ENCODE data around the gene DCUN1D3. TPM values are rescaled to one million over a fixed set of nuclear protein-coding genes. Genes with fewer than 3 reads are reported as not detected.
"Not testable (repeated sequence)": the region's sequence is repeated elsewhere in the genome, so short reads cannot be mapped to it uniquely, and the experiment has no call there.

Gene DCUN1D3
- 14.6 TPM for total RNA-seq
- long read RNA-seq, full-length matches to known transcripts: 4 of 8 reads
- long read RNA-seq, partial matches to known transcripts: 0 of 8 reads
- long read RNA-seq, other reads (novel, unspliced or antisense): 4 of 8 reads

GRCh38 chr16:20900299-20901067, at the start of gene DCUN1D3, which contains the start of gene LYRM1:
TSS of gene DCUN1D3 (minus strand) at chr16:20900358. CDS start at chr16:20862538, 37,820 bp downstream.
TSS of gene LYRM1 (plus strand) at chr16:20900771. CDS start at chr16:20915556, 14,785 bp downstream.
- ATAC-seq (ENCODE audit: poor library complexity) (peak; percentile 94), DNase-seq (peak; percentile 98)
- intact Hi-C loops (cut with DNase I): loop anchor here (5.0 kb wide), 1 partner anchor 48 kb away; no protein-coding TSS in a partner anchor

- no peak for ATAC-seq (ENCODE audit: poor library complexity)
- intact Hi-C loops (cut with DNase I): loop anchor here (10.0 kb wide), 1 partner anchor 135 kb away; no protein-coding TSS in a partner anchor
- DNase-seq: no peak
These were observed 49.5 kb upstream of the DCUN1D3 start for GRCh38 chr16:20949660-20950059.

GRCh38 chr16:20948444-20948843, 48.3 kb upstream of the DCUN1D3 start:
- intact Hi-C loops (cut with DNase I): loop anchor here (10.0 kb wide), 1 partner anchor 136 kb away; no protein-coding TSS in a partner anchor
- DNase-seq (no peak), ATAC-seq (ENCODE audit: poor library complexity) (no peak)

- intact Hi-C loops (cut with DNase I): loop anchor here (10.0 kb wide), 1 partner anchor 139 kb away; no protein-coding TSS in a partner anchor
- ATAC-seq (ENCODE audit: poor library complexity) (no peak), DNase-seq (no peak)
These were observed 46.0 kb upstream of the DCUN1D3 start for GRCh38 chr16:20946015-20946629.

- not testable (repeated sequence) for DNase-seq; ATAC-seq (ENCODE audit: poor library complexity)
- intact Hi-C loops (cut with DNase I): loop anchor here (10.0 kb wide), 1 partner anchor 139 kb away; no protein-coding TSS in a partner anchor
These were observed 45.4 kb upstream of the DCUN1D3 start for GRCh38 chr16:20945575-20945875.

GRCh38 chr16:20944861-20945574, 44.9 kb upstream of the DCUN1D3 start:
- ATAC-seq (ENCODE audit: poor library complexity) (peak; percentile 55), DNase-seq (no peak)
- intact Hi-C loops (cut with DNase I): loop anchor here (10.0 kb wide), 1 partner anchor 140 kb away; no protein-coding TSS in a partner anchor

- ATAC-seq (ENCODE audit: poor library complexity) (no peak), DNase-seq (no peak)
- intact Hi-C loops (cut with DNase I): loop anchor here (10.0 kb wide), 1 partner anchor 143 kb away; no protein-coding TSS in a partner anchor
These were observed 42.1 kb upstream of the DCUN1D3 start for GRCh38 chr16:20942256-20942655.

- DNase-seq: no peak
- no peak for ATAC-seq (ENCODE audit: poor library complexity)
- intact Hi-C loops (cut with DNase I): loop anchor here (10.0 kb wide), 1 partner anchor 143 kb away; no protein-coding TSS in a partner anchor
These were observed 41.4 kb upstream of the DCUN1D3 start for GRCh38 chr16:20941636-20941926.

GRCh38 chr16:20940871-20941635, 40.9 kb upstream of the DCUN1D3 start:
- ATAC-seq (ENCODE audit: poor library complexity) (no peak), DNase-seq (no peak)
- intact Hi-C loops (cut with DNase I): loop anchor here (10.0 kb wide), 1 partner anchor 144 kb away; no protein-coding TSS in a partner anchor

GRCh38 chr16:20939611-20940010, 39.5 kb upstream of the DCUN1D3 start:
- DNase-seq (no peak), ATAC-seq (ENCODE audit: poor library complexity) (no peak)
- intact Hi-C loops (cut with DNase I): loop anchor here (10.0 kb wide), 1 partner anchor 145 kb away; no protein-coding TSS in a partner anchor

GRCh38 chr16:20938426-20938825, 38.3 kb upstream of the DCUN1D3 start:
- intact Hi-C loops (cut with DNase I): no loop called here
- DNase-seq: no peak
- no peak for ATAC-seq (ENCODE audit: poor library complexity)

GRCh38 chr16:20937736-20938135, 37.6 kb upstream of the DCUN1D3 start:
- DNase-seq: no peak
- intact Hi-C loops (cut with DNase I): no loop called here
- ATAC-seq (ENCODE audit: poor library complexity): no peak

- intact Hi-C loops (cut with DNase I): no loop called here
- DNase-seq: no peak
- no peak for ATAC-seq (ENCODE audit: poor library complexity)
These were observed 33.4 kb upstream of the DCUN1D3 start for GRCh38 chr16:20933589-20933988.

GRCh38 chr16:20931066-20931600, 31.0 kb upstream of the DCUN1D3 start:
- DNase-seq (no peak), ATAC-seq (ENCODE audit: poor library complexity) (no peak)
- intact Hi-C loops (cut with DNase I): no loop called here

- ATAC-seq (ENCODE audit: poor library complexity) (peak; percentile 21), DNase-seq (no peak)
- intact Hi-C loops (cut with DNase I): no loop called here
These were observed 30.2 kb upstream of the DCUN1D3 start for GRCh38 chr16:20930365-20930690.

- DNase-seq; intact Hi-C loops (cut with DNase I): not testable (repeated sequence)
- peak; percentile 92 for ATAC-seq (ENCODE audit: poor library complexity)
These were observed 29.7 kb upstream of the DCUN1D3 start for GRCh38 chr16:20929676-20930364.

- ATAC-seq (ENCODE audit: poor library complexity): peak; percentile 42
- DNase-seq: no peak
- intact Hi-C loops (cut with DNase I): no loop called here
These were observed 28.7 kb upstream of the DCUN1D3 start for GRCh38 chr16:20928774-20929411.
